ES-I3 (cell line): ENCODE measurements around the gene NINL.
"Not testable (repeated sequence)": the region's sequence is repeated elsewhere in the genome, so short reads cannot be mapped to it uniquely, and the experiment has no call there.

ENCODE experiments used
- H3K36me3 ChIP-seq: 2 replicates; pipeline ENCODE4 v1.6.1; 2013; ENCODE audit warnings: mild to moderate bottlenecking, low read length, control low read depth, moderate library complexity; ENCODE audit not compliant: insufficient read depth
- H3K4me1 ChIP-seq: 2 replicates; pipeline ENCODE4 v1.6.1; 2013; ENCODE audit warnings: mild to moderate bottlenecking, control low read depth, low read length; ENCODE audit not compliant: insufficient read depth
- H3K9ac ChIP-seq: 2 replicates; pipeline ENCODE4 v1.6.1; 2013; ENCODE audit warnings: low read depth, mild to moderate bottlenecking, low read length, moderate library complexity
- H3K9me3 ChIP-seq: 2 replicates; pipeline ENCODE4 v1.6.1; 2013; ENCODE audit warnings: mild to moderate bottlenecking, low read length, moderate library complexity; ENCODE audit not compliant: control insufficient read depth, insufficient read depth

NINL gene

DNA sequence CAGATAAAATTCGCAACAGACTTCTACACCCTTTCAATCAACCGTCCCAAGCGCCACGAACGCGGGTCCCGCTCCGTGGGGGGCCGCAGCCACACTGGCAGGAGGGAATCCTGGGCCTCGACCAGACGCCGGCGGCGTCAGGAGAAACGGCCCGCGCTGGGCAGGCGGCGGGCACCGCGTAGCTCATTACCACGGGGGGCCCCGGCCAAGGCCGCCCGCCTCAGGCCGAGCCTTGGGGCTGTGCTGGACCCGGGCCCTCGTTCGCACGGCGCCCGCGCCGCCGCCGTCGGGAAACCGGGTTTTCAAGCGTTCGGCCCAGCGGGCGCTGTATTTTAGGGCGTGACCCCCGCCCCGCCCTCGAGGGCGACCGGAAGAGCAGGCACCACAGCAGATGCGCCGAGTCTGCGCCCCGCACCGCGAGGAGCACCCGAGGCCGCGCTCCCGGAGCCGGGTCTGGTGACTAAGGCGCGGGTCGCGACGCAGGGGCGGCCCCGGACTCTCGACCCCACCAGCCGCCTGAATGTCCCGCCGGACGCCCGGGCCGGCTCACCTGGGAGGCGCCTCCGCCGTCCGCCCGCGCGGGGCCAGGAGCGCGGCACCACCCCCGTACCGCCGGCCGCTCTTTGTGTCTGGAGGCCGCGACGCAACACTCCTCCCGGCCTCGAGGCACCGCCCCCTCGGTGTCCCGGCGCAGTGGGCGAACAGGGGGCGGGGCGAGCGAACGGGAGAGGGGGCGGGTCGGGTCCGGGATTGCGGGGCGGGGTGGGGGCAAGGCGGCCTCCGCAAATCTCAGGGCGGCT, at the start of gene NINL:
Gene NINL (minus strand): TSS at position 627 of the 800 bp plus-strand sequence. CDS start 58,944 bp downstream, outside the sequence.
- H3K9ac ChIP-seq, result peak within 1 kb of the TSS; percentile 82
- no peaks in the 10 kb centered on the region for H3K9me3 ChIP-seq
- no peaks in the 10 kb centered on the region for H3K4me1 ChIP-seq
- no peaks in the 10 kb centered on the region for H3K36me3 ChIP-seq

DNA sequence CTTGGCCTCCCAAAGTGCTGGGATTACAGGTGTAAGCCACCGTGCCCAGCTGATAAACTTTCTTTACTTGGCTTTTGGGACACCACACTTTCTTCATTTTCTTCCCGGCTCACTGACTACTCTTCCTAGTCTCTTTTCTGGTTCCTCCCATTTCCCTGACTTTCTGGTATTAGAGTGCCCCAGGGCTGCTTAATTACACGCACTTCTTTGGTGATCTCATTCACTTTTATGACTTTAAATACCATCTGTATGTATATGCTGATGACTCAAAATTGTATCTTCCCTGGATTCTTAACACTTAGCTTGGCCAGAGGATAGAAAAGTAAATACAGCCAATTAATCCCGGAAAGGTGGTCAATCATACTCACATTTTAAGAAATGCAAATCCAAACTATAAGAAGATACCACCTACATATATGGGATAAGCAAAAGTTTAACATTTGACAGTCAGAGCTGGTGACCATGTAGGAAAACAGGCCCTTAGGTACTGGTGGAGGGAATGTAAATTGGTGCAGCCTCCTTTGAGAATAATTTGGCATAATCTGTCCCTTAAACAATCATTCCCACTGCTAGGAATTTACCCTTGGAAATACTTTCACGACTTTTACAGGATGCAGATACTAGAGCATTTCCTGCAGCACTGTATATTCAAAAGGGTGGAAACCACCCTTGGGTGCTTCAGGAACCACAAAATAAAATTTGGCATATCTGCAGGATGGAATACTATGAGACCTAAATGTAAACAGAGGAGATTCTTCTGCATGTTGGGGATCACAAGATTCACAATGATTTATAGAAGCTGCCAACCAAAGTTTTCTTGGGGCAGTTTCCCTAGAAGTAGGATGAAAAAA, 47.8 kb upstream of the NINL start:
- Histone ChIP-seq H3K4me1 (no peaks in the 10 kb centered on the region), H3K9ac (no peak overlapping the region), H3K9me3 (peaks cover 18% of the 10 kb centered on the region), H3K36me3 (no peaks in the 10 kb centered on the region)

DNA sequence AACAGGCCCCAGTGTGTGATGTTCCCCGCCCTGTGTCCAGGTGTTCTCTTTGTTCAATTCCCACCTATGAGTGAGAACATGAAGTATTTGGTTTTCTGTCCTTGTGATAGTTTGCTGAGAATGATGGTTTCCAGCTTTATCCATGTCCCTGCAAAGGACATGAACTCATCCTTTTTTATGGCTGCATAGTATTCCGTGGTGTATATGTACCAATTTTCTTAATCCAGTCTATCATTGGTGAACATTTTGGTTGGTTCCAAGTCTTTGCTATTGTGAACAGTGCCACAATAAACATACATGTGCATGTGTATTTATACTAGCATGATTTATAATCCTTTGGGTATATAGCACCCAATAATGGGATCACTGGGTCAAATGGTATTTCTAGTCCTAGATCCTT, 45.3 kb upstream of the NINL start:
- not testable (repeated sequence) for H3K9me3 ChIP-seq, H3K9ac ChIP-seq, H3K36me3 ChIP-seq, H3K4me1 ChIP-seq

DNA sequence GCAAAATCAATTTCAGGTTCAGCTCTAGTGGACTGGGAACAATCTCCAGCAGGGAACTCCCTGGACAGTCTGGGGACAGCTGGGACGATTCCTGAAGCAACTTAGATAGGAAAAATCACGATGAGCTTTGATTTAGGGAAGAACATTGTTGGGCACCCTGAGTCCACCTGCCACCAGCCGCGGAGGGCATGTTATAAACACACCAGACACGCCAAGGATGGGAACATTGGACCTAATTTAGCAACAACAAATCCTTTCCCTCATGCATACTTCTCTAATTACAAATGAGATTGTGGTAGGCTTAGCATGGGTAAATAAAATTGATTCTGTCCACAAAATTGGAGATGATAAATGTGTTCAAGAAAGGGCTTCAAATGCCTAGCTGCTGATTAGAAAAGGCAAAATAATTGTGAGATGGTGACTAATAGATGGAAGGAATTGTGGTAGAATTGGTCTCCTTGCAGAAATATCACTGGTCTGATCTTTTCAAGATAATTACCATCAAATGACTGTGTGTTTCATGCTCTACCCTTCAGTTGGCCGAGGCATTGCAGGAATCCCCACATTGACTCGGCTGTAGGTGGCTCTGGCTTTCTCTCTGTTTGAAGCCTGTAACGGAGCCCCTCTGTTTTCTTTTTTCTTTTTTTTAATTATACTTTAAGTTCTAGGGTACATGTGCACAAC, 44.6 kb upstream of the NINL start:
- no peaks in the 10 kb centered on the region for H3K9me3 ChIP-seq
- H3K9ac ChIP-seq, result no peak overlapping the region

DNA sequence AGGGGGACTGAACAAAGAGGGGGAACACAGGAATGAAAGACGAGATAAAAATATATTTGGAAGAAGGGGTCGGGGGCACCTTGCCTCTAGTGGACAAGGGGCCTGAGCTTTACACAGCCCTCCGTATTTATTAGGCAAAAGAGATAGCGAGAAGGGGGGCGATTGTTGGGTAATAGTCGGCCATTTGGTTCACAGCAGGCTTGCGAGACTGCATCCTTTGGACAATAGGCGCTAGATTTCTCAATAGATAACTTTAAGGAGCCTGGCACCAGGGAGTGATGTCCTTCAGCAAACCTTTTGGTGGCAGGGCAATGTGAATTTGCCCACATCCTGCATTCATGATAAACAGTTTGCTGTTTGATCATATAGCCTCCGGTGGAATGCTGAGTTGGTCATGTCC, 41.4 kb upstream of the NINL start:
- H3K9me3 ChIP-seq, result no peaks in the 10 kb centered on the region
- no peak overlapping the region for H3K9ac ChIP-seq
- H3K36me3 ChIP-seq, result no peaks in the 10 kb centered on the region
- H3K4me1 ChIP-seq, result peaks cover 7% of the 10 kb centered on the region; the same call in 1 of the 2 replicates

More for the DNA sequence above, 44.6 kb upstream of the NINL start:
- no peaks in the 10 kb centered on the region for H3K36me3 ChIP-seq
- no peaks in the 10 kb centered on the region for H3K4me1 ChIP-seq

DNA sequence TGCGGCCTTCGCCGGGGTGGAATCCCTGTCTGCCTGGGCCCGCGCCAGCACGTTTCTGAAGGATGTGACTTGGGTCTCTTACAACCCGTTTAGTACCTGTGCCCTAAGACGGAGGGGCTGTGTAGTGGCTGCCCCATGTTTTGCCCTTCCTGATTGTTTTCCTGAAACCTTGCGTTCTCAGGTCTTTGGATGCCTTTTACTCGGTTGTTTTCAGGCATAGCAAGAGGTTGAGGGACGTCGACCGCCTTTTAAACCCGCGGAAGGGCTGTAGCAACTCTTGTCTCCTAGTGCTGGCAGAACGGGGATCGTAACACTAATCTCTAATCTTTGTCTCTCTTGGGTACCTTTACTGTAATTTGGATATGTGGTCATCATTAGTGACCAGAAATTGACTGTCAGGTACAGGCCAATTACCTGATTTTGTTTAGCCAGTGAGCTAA, 39.2 kb upstream of the NINL start:
- H3K9ac ChIP-seq, result peak overlapping the region; percentile 84
- peaks cover 7% of the 10 kb centered on the region; the same call in 1 of the 2 replicates for H3K4me1 ChIP-seq
- H3K9me3 ChIP-seq, result no peaks in the 10 kb centered on the region
- no peaks in the 10 kb centered on the region for H3K36me3 ChIP-seq

DNA sequence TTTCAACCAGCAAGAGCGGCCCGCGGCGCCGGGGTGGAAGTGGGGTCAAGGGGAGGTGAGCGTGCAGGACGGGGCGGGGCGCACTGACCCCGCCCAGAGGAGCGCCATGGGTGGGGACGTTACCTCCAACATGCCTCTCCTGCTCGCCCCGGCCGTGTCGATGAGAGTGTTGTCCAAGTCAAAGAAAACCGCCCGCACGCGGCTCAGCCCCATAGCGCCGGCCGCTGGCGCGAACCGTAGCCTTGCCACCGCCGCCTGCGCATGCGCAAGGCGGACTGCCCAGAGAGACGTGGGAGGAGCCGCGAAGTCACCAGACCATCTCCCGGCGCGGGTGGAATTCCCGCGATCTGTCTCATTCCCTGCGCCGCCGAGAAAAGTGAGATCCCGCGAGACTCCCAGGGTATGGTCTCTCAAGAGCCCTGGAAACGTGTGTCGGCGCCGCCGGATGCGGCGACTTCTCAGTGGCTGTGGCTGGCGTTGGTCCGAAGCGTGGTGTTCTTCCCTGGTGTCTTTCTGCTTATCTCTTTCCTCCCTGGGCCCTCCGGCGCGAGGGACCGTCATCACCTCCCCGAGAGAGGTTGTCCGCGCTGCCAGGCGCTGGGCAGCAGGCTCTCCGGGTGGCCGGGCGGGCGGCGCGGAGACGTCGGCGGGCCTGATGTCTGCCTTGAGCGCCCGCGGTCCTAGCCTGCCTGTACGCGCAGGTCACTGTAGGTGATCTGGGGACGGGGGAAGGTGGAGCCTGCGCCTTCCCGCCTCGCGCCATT, 38.6 kb upstream of the NINL start, which contains the start of gene NANP:
Gene NANP (minus strand): TSS at position 279 of the 764 bp plus-strand sequence. CDS start 66 bp downstream, at position 213.
- H3K9me3 ChIP-seq, result no peaks in the 10 kb centered on the region
- H3K4me1 ChIP-seq, result peaks cover 10% of the 10 kb centered on the region; the same call in 1 of the 2 replicates
- H3K36me3 ChIP-seq, result no peaks in the 10 kb centered on the region
- H3K9ac ChIP-seq, result peak within 1 kb of the TSS; percentile 84

DNA sequence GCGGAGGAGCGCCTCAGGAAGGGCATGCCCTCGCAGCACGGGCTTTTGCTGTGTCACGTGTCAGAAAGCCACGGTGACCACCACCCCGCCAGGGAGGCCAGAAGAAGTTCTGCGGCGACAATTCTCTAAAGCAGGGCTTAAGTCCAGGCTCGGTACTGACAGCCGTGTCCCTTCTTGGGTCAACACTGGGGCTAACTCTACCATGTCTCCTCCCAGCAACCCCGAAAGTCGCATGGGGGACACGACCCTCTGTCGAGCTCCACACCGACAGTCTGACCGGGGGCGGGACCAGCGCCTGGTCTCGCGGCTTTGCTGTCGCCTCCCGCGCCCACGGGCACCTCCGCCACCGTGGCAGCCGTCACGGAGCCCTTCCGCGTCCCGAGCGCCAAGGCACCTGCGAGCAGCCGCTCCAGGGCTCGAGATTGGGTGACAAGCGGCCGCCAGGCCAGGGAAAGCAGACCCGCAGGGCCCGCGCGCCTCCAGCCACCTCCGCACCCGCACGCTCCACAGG, 37.9 kb upstream of the NINL start:
- Histone ChIP-seq H3K9ac (peak overlapping the region; percentile 84), H3K4me1 (peaks cover 10% of the 10 kb centered on the region; the same call in 1 of the 2 replicates)

DNA sequence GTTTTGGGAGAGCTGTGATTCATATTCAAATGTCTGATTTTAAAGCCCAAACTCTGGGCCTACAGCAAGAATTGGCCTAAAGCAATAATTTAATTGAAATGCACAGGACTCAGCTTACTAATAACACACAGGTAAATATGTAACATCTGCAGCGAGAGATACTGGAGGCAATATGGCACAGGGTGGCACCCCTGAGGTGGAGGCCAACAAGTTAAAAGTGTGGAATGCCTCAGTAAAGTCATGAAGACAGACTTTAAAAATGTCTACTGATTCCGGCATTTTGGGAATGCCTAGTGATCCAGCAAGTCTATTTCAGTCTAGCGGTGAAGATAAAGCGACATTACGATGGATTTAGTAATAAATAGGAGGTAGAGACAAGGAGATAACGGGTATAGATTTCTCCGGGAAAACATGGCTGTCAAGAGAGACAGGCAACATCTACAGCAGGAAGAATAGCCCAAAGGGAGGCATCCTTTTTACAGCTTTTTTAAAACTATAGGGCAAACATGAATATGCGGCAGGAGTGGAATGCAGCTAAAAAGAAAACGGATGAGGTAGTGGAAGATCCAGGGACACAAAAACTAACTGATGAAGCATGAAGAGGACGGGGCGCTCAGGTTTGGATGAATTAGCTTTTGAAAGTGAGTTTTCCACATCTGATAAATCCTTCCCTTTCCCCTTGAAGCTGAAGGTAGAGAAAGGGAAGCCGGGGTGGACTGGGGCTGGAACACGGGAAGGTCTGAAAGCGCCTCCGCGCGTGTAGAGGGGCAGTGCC, 37.3 kb upstream of the NINL start:
- Histone ChIP-seq H3K9ac (peak overlapping the region; percentile 84), H3K9me3 (no peaks in the 10 kb centered on the region), H3K4me1 (peaks cover 10% of the 10 kb centered on the region; the same call in 1 of the 2 replicates), H3K36me3 (no peaks in the 10 kb centered on the region)

More for the DNA sequence above, 37.9 kb upstream of the NINL start:
- Histone ChIP-seq H3K36me3 (no peaks in the 10 kb centered on the region), H3K9me3 (no peaks in the 10 kb centered on the region)

DNA sequence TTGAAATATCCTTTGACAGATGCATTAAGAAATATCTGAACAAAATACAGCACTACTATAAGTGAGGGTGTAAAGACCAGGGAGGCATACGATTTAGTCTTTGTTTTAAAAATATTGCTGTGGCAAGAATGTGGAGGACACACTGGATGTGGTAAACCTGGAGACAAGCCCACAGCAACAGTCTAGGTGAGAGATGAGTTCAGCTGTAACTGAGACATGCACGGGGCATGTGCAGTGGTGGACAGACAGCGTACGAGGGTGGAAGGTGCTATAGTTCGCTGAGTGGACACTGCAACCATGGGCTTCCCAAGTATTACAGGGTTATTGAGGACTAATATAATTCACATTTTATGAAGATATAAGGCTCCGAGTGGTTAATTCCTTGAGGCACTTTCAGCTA, 36.7 kb upstream of the NINL start:
- Histone ChIP-seq H3K4me1 (peaks cover 10% of the 10 kb centered on the region; the same call in 1 of the 2 replicates), H3K9ac (no peak overlapping the region), H3K9me3 (no peaks in the 10 kb centered on the region), H3K36me3 (no peaks in the 10 kb centered on the region)

DNA sequence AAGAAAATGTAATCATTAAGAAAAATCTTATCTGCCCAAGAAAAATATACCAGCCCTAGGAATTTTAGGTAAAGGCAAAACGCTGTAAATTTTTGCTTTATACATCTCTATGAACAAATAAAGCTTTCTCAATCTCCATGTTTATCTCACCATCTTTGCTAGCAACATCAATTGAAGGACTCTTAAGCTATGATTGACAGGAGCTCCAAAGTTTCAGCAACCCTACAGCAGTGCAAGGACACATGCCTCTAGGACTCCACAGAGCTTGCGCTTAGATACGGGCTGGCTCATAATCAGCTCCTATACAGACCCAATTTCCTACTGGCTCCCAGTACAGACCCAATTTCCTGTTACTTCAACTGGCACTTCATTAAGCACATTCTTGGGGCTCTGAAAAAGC, 34.2 kb upstream of the NINL start:
- Histone ChIP-seq H3K4me1 (peaks cover 10% of the 10 kb centered on the region; the same call in 1 of the 2 replicates), H3K36me3 (no peaks in the 10 kb centered on the region), H3K9me3 (no peaks in the 10 kb centered on the region), H3K9ac (no peak overlapping the region)

DNA sequence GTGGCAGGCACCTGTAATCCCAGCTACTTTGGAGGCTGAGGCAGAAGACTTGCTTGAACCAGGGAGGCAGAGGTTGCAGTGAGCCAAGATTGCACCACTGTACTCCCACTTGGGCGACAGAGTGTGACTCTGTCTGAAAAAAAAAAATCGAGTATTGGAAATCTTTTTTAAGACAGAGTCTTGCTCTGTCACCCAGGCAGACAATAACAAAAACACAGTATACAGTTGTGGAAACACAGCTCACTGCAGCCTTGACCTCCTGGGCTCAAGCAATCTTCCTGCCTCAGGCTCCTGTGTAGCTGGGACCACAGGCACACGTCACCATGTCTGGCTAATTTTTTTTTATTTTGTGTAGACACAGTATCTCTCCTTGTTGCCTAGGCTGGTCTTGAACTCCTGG, 23.4 kb upstream of the NINL start:
- Histone ChIP-seq H3K9ac (no peak overlapping the region), H3K9me3 (no peaks in the 10 kb centered on the region), H3K4me1 (no peaks in the 10 kb centered on the region), H3K36me3 (no peaks in the 10 kb centered on the region)
